ENCODE results near the gene ACBD4.

ACBD4 gene

DNA sequence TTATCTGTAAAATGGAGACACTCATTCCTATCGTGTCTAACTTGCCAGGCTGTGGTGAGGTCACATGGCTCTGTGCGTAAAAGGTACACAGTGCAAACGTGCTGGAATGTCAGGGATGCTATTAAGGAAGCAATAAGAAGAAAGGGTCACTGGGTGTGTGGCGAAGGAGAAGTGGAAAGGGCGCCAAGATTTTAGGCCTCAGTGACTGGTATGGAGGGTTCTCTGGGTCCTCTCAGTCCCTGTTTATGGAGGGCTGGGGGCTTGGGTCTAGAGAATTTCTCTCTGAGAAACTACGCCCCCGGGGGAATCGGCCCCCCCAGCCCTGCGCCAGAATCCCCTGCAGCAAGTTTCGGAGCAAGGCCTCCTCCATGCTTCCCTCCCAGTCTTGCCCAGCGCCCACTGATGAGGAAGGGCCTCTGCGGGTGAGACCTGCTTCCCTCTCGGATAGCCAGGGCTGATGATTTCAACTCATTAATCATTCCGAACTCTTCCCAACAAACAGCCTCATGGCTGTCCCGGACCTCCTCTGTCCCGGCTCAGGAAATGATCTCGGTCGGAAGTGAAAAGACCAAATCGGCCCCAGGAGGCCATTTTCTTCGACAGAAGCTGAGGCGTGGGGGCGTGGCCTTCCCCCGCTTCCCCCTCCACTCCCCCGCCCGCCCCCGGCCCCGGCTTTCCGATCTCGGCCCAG, 11.5 kb downstream of the ACBD4 start:
- H3K4me3 ChIP-seq (ENCODE audit: low read depth, low read length) = peak overlapping the region; percentile 70
- in situ Hi-C loops (cut with HindIII; ENCODE audit: low sequenced_read_pairs) = no loop called here
- no peak for TF ChIP-seq CTCF (IDR thresholded peaks at IDR 0.05; ENCODE audit: low read depth, low read length)
- DNase-seq (ENCODE audit: low read depth, low spot score) = peak; percentile 74

DNA sequence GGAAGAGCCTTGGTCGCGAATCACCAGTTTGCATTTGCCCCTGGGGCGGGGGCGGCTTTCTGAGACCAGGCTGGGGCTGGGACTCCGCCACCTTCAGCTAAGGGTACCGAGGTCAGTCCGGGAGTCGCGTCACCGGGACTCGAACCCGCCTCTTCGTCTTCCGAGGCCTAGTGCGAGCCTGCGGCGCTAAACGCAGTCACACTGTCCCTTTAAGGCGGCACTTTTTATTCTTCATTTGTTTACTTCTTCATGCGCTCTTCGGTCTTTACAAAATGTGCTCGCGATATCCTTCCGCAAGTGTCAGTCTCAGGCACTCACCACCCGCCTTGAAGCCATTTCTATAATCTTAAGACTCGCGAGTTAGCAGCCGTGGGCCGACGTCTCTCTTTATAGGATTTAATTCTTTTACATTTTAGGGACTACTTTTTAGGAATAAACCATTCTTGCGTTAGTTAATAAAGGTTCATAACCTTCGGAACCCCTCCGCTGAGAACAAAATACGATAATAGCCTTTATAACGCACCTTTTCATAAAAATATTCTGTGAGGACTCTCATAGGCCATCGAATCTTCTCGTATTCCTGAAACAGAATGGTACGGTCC, 12.2 kb downstream of the ACBD4 start:
- no peak for TF ChIP-seq CTCF (IDR thresholded peaks at IDR 0.05; ENCODE audit: low read depth, low read length)
- peak overlapping the region; percentile 70 for H3K4me3 ChIP-seq (ENCODE audit: low read depth, low read length)
- peak; percentile 97 for DNase-seq (ENCODE audit: low read depth, low spot score)
- in situ Hi-C loops (cut with HindIII; ENCODE audit: low sequenced_read_pairs) = no loop called here

- in situ Hi-C loops (cut with HindIII; ENCODE audit: low sequenced_read_pairs) = no loop called here
- H3K4me3 ChIP-seq (ENCODE audit: low read depth, low read length) = peak within 1 kb of the TSS; percentile 86
- DNase-seq (ENCODE audit: low read depth, low spot score) = peak; percentile 100
- TF ChIP-seq CTCF (IDR thresholded peaks at IDR 0.05; ENCODE audit: low read depth, low read length) = no peak
Observed at GRCh38 chr17:45148183-45149036, 12.9 kb downstream of the ACBD4 start, which contains the start of gene HEXIM1. Gene HEXIM1 (plus strand): TSS chr17:45148475. CDS start chr17:45149191, 716 bp downstream.

GRCh38 chr17:45149037-45149668, 13.7 kb downstream of the ACBD4 start:
- in situ Hi-C loops (cut with HindIII; ENCODE audit: low sequenced_read_pairs) = no loop called here
- peak; percentile 94 for TF ChIP-seq CTCF (IDR thresholded peaks at IDR 0.05; ENCODE audit: low read depth, low read length)
- peak; percentile 85 for DNase-seq (ENCODE audit: low read depth, low spot score)
- H3K4me3 ChIP-seq (ENCODE audit: low read depth, low read length) = peak overlapping the region; percentile 86

DNA sequence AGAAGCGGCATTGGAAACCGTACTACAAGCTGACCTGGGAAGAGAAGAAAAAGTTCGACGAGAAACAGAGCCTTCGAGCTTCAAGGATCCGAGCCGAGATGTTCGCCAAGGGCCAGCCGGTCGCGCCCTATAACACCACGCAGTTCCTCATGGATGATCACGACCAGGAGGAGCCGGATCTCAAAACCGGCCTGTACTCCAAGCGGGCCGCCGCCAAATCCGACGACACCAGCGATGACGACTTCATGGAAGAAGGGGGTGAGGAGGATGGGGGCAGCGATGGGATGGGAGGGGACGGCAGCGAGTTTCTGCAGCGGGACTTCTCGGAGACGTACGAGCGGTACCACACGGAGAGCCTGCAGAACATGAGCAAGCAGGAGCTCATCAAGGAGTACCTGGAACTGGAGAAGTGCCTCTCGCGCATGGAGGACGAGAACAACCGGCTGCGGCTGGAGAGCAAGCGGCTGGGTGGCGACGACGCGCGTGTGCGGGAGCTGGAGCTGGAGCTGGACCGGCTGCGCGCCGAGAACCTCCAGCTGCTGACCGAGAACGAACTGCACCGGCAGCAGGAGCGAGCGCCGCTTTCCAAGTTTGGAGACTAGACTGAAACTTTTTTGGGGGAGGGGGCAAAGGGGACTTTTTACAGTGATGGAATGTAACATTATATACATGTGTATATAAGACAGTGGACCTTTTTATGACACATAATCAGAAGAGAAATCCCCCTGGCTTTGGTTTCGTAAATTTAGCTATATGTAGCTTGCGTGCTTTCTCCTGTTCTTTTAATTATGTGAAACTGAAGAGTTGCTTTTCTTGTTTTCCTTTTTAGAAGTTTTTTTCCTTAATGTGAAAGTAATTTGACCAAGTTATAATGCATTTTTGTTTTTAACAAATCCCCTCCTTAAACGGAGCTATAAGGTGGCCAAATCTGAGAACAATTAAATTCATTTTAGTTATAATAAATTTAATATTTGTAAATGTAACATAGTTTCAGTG, 14.5 kb downstream of the ACBD4 start:
- in situ Hi-C loops (cut with HindIII; ENCODE audit: low sequenced_read_pairs) = no loop called here
- DNase-seq (ENCODE audit: low read depth, low spot score) = peak; percentile 59
- H3K4me3 ChIP-seq (ENCODE audit: low read depth, low read length) = peak overlapping the region; percentile 86
- no peak for TF ChIP-seq CTCF (IDR thresholded peaks at IDR 0.05; ENCODE audit: low read depth, low read length)
